GM21447 (cell line): ENCODE measurements around the gene RWDD1.
"Not testable (repeated sequence)": the region's sequence is repeated elsewhere in the genome, so short reads cannot be mapped to it uniquely, and the experiment has no call there.

Source experiments
- ATAC-seq: cut with Tn5 transposase; IDR thresholded peaks from one replicate; pipeline ENCODE4 v1.9.1; 2021; ENCODE audit not compliant: unreplicated experiment

RWDD1 gene

DNA sequence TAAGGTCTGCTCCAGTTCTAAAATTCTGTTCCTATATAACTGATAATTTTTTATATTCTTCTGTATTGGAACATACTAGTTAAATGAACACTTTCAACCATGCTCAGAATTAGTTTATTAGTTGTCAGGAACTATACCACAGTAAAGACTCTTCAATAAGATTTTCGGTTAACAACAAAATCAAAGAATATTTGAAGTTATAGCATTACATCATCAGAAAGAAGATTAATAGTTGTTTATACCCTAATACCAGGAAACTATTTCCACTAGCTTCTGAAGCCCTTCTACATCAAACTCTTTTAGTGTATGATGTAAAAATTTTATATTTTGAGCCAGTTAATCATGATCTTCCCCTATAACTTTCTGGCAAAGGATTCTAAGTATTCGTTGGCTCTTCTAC, 11.2 kb upstream of the RWDD1 start:
- no peak for ATAC-seq

DNA sequence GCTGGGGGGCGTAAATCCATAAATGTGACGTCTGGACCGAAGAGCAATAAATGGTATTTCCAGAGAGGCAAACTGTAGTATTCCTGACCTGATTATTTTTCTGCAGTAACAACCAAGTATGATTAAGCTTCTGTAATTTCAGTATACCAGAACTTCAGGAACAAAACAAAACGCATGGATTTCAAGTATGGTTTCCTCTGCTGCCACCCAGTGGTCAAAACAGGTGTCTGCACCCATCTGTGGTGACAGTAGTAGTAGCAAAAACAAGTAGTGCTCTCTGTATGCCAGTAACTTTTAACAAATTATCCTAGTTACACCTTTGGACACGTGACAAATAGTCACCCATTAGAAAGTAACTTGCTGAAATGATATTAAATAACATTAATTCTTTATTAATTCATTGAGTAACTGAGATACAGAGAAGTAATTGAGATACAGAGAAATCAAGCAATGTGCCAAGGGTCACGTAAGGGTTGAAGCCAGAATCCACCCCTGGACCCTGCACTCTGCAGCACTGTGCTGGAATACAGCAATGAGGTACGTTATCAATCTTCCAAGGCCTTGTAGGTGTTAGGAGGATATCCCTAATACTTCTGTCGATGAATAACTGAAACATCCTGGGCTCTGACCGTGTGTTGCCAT, 9.8 kb upstream of the RWDD1 start:
- ATAC-seq: no peak

GRCh38 chr6:116562019-116562403, 9.3 kb upstream of the RWDD1 start:
- no peak for ATAC-seq

- no peak for ATAC-seq
Measured at GRCh38 chr6:116562614-116563013, 8.7 kb upstream of the RWDD1 start.

GRCh38 chr6:116563830-116564229, 7.5 kb upstream of the RWDD1 start:
- no peak for ATAC-seq

DNA sequence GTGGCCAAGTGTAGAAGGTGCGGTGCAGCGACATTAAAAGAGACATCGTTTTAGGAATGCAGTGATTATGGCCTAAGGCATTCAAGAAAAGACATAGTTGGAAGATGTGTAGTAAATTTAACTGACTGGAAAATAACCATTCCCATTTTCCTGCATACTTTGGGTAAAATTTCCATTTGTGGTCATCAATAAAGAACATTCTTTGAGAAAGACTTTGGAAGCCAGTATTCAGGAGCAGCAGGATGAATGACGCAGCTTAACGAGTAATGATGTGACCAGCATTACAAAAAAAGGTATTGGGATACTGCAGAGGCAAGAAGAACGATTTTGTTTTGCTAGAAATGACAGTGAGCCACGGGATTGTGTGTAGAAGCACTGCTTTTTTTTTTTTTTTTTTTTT, 7.0 kb upstream of the RWDD1 start:
- no peak for ATAC-seq

DNA sequence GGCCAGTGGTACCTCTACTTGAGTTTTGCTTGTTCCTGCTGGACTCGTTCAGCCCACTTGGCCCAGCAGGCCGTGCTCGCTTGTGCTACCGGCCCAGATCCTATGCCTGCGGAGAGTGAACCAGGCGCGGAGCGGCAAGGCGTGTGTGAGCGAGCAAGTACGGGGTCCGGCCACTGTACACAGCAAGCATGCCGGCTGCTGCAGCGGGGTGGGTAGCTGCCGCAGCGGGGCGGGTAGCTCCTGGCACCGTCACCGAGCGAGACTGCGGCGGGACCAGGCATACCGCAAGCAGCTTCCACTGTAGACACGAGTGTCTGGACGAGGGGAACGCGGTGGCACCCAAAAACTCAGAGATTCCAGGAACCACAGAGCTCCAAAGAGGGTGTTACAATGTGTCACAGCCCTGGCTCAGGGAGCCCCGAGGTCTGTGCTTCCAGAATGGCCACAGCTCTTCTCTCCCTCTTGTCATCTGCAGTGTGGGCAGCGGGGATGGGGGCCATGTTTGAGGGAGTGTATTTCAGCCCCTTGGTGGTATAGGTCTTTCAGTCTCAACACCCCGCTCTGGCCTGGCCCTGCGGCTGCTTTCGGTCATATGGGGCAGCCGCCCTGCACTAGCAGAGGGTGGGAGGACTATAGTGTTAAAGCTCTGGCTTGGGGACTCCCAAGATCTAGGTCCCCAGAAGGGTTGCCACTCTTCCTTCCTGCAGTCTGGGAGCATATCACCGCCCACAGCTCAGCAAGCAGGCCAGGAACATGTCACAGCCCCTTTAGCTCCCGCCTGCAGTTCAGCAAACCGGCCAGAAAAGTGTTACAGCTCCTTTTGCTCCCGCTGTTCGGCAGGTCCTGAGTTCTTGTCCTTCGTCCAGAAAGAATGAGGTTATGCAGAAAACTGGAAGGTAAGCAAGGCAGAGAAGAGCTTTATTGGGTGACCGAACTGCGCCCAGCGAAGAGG, 6.1 kb upstream of the RWDD1 start:
- no peak for ATAC-seq

DNA sequence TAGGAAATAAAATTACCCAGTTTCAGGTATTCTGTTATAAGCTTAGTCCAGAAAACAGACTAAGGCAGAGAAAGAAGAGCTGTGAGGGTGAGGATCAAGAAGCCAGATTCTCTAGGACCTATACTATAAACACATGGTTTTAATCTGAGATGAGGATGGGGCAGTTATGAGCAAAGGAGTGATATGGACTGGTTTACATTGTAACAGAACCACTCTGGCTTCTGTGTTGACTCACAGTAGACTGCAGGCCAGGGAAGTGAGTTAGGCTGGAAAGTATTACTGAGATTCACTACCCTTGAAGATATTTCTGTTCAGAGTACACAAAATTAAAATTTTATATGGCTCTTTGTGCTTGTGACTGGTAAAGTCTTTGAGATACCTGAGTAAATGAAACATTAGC, 3.2 kb upstream of the RWDD1 start:
- no peak for ATAC-seq

GRCh38 chr6:116568821-116569755, 2.2 kb upstream of the RWDD1 start:
- ATAC-seq: no peak

DNA sequence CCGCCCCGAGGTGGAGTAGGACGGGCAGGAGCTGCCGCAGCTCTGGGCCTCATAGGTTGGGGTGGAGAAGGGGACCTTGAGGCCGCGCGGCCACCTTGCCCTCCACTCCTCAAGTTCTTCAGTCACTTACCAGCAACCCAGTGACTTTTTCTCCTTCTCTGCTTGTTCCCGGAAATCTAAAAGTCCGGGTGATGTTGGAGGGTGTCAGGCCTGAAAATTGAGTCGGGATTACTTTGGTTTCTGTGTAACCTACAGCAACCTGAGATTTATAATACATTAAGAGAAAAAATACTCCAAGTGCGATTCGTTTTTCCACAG, 338 bp downstream of the RWDD1 start:
- ATAC-seq: no peak

GRCh38 chr6:116572162-116572561, 858 bp downstream of the RWDD1 start:
- ATAC-seq: no peak

- no peak for ATAC-seq
Measured at GRCh38 chr6:116575227-116575626, 3.9 kb downstream of the RWDD1 start.

GRCh38 chr6:116577486-116577885, 6.2 kb downstream of the RWDD1 start:
- no peak for ATAC-seq

- no peak for ATAC-seq
Measured at GRCh38 chr6:116578335-116578734, 7.0 kb downstream of the RWDD1 start.

DNA sequence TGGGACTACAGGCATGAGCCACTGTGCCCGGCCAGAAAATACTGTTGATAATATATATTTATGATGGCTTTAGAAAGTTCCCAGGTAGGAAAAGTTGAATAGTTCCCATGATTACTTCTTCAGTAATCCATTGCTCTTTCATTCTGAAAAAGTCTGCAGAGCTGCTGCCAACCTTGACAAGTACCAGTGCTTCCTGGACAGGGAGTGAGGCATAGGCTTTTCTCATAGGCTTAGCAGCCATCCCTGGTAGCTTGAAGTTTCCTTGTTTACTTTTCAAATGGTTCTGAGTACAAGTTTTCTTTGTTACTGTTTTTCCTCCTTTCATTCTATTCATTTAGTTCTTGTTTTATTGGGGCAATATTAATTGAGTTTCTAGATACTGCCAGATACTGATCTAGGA, 7.8 kb downstream of the RWDD1 start:
- no peak for ATAC-seq

- no peak for ATAC-seq
Measured at GRCh38 chr6:116580198-116580597, 8.9 kb downstream of the RWDD1 start.

DNA sequence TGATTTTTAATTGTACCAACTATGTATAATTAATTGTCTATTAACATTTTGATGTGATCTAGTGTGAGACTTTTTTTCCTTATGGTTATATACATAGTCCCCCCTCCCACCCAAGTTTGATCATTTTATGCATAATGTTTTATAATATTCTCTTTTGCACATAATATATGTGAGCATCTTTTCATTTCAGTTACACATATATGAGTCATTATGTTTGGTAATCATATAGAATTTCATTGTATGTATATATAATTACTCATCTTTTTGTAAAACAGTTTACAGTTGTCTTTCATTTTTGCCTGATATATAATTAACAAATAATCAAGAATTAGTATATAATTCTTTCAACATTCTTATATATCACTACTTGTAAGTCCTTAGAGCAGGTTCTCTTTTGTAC, 15.0 kb downstream of the RWDD1 start:
- no peak for ATAC-seq

DNA sequence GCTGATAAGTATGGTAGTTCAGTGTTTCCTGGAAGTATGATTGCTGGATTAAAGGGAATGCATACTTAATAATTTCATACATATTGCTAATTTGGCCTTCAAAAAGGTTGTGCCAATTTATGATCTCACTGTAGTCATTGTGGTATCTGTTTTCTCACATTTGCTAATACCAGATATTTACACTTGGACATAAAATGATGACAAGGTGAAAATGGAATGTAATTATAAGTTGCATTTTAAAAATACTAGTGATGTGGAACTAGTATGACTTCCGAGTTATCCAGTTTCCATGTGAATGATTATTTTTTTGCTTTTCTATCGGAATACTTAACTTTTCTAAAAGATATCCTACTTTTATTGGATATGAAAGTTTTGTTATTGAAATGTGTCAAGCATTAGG, 15.4 kb downstream of the RWDD1 start:
- ATAC-seq: no peak

GRCh38 chr6:116595247-116595646, 23.9 kb downstream of the RWDD1 start:
- no peak for ATAC-seq

DNA sequence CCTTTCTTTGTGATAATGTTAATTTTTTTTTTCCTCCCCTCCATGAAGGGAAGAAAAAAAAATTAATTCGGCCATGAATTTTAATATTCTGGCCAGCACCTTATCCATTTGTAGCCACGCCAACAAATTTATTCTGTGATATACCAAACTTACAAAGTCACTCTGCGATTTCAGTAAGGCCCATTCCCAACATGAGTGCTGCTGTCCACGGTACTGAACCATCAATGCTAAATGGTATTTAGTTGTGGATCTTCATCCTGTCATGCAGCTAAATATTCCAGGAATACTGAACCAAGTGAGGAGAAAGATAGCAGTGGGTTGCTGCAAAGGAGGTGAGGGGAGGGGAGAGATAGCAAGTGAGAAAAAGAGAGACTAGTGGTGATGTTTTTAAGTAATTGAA, 25.5 kb downstream of the RWDD1 start:
- ATAC-seq: no peak

GRCh38 chr6:116603916-116604315, 32.6 kb downstream of the RWDD1 start:
- ATAC-seq: not testable (repeated sequence)

- ATAC-seq: not testable (repeated sequence)
Measured at GRCh38 chr6:116604868-116605267, 33.6 kb downstream of the RWDD1 start.
